ENCODE results near the gene SNED1. TPM values are rescaled to one million over a fixed set of nuclear protein-coding genes. Genes with fewer than 3 reads are reported as not detected.

SNED1 gene
- polyA plus RNA-seq, 2 of the 4 experiments (the other 2 are of a cell fraction), result 0.15 to 0.21 TPM

DNA sequence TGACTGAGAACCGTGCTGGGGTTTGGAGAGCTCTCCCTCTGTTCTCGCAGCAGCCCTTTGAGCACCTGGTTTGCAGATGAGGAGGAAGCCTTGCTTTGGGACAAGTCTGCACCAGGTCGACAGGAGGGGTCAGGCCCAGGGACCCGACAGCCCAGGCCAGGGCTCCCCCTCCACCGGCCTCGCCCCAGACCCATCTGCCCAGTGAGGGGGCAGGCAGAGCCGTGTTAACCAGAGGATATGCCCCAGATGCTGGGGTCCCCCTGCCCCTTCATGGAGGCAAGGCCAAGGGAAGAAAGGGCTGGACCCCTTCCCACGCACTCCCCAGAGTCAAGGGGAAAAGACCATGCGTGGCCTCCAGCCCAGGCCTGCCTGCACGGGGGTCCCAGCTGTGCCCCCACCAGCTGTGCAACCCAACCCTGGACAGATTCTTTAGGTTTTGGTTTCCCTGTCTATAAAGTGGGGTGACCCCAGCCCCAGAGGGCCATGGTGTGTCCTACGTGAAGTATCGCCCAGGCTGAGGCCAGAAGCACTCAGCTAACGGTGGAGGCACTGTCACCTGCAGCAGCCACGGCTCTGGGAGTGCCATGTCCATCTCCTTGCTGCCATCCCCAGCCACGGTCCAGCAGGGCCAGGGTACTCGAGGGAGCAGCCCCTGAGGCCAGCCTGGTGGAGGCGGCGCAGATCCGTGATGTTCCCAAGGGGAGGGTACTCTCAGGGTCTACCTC, 4.8 kb upstream of the SNED1 start:
- Histone ChIP-seq H3K4me3 (no peak overlapping the region), H3K9me3 (no peaks in the 10 kb centered on the region), H3K4me1 (peaks cover 16% of the 10 kb centered on the region), H3K4me2 (no peak overlapping the region), H3K27ac (no peak overlapping the region)
- CTCF ChIA-PET, result interaction anchor here (1.0 to 3.0 kb wide), 3 partner anchors 10 to 142 kb away, joined by 3 to 11 read pairs (median 5); no protein-coding TSS in a partner anchor
- TF ChIP-seq, protein P1, sequence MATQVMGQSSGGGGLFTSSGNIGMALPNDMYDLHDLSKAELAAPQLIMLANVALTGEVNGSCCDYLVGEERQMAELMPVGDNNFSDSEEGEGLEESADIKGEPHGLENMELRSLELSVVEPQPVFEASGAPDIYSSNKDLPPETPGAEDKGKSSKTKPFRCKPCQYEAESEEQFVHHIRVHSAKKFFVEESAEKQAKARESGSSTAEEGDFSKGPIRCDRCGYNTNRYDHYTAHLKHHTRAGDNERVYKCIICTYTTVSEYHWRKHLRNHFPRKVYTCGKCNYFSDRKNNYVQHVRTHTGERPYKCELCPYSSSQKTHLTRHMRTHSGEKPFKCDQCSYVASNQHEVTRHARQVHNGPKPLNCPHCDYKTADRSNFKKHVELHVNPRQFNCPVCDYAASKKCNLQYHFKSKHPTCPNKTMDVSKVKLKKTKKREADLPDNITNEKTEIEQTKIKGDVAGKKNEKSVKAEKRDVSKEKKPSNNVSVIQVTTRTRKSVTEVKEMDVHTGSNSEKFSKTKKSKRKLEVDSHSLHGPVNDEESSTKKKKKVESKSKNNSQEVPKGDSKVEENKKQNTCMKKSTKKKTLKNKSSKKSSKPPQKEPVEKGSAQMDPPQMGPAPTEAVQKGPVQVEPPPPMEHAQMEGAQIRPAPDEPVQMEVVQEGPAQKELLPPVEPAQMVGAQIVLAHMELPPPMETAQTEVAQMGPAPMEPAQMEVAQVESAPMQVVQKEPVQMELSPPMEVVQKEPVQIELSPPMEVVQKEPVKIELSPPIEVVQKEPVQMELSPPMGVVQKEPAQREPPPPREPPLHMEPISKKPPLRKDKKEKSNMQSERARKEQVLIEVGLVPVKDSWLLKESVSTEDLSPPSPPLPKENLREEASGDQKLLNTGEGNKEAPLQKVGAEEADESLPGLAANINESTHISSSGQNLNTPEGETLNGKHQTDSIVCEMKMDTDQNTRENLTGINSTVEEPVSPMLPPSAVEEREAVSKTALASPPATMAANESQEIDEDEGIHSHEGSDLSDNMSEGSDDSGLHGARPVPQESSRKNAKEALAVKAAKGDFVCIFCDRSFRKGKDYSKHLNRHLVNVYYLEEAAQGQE (IDR thresholded peaks at IDR 0.05), result no peak
- TF ChIP-seq MAFK (IDR thresholded peaks at IDR 0.05; ENCODE audit: partially characterized antibody) (no peak), CBX2 (IDR thresholded peaks at IDR 0.05; ENCODE audit: borderline replicate concordance, low read depth) (no peak), JUN (IDR thresholded peaks at IDR 0.05) (no peak), CBX8 (IDR thresholded peaks at IDR 0.05) (no peak), POLR2A (IDR thresholded peaks at IDR 0.05; ENCODE audit: low read length) (no peak), FOSL2 (IDR thresholded peaks at IDR 0.05) (no peak), FOSL2 (CRISPR knock-in tag; IDR thresholded peaks at IDR 0.05) (no peak), HOXA7 (CRISPR knock-in tag; IDR thresholded peaks at IDR 0.05) (no peak), TFCP2L1 (CRISPR knock-in tag; IDR thresholded peaks at IDR 0.05) (no peak), KDM1A (IDR thresholded peaks at IDR 0.05; ENCODE audit: low read depth) (no peak), EHF (CRISPR knock-in tag; IDR thresholded peaks at IDR 0.05) (no peak)
- TF ChIP-seq, protein P2, sequence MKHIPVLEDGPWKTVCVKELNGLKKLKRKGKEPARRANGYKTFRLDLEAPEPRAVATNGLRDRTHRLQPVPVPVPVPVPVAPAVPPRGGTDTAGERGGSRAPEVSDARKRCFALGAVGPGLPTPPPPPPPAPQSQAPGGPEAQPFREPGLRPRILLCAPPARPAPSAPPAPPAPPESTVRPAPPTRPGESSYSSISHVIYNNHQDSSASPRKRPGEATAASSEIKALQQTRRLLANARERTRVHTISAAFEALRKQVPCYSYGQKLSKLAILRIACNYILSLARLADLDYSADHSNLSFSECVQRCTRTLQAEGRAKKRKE (CRISPR knock-in tag; IDR thresholded peaks at IDR 0.05; ENCODE audit: low read depth), result no peak
- TF ChIP-seq, protein P3, sequence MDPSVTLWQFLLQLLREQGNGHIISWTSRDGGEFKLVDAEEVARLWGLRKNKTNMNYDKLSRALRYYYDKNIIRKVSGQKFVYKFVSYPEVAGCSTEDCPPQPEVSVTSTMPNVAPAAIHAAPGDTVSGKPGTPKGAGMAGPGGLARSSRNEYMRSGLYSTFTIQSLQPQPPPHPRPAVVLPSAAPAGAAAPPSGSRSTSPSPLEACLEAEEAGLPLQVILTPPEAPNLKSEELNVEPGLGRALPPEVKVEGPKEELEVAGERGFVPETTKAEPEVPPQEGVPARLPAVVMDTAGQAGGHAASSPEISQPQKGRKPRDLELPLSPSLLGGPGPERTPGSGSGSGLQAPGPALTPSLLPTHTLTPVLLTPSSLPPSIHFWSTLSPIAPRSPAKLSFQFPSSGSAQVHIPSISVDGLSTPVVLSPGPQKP (IDR thresholded peaks at IDR 0.05; ENCODE audit: low read depth, low read length), result no peak
- ATAC-seq, result no peak
- WGBS (ENCODE audit: missing lambda C conversion rate), result 85% methylated on average over 4 of the region's 19 CpGs
- no peak for DNase-seq (ENCODE audit: low read depth in 1 of 2, low spot score in 1 of 2)
- POLR2A ChIA-PET, result no interaction called here
- no peak for FAIRE-seq

DNA sequence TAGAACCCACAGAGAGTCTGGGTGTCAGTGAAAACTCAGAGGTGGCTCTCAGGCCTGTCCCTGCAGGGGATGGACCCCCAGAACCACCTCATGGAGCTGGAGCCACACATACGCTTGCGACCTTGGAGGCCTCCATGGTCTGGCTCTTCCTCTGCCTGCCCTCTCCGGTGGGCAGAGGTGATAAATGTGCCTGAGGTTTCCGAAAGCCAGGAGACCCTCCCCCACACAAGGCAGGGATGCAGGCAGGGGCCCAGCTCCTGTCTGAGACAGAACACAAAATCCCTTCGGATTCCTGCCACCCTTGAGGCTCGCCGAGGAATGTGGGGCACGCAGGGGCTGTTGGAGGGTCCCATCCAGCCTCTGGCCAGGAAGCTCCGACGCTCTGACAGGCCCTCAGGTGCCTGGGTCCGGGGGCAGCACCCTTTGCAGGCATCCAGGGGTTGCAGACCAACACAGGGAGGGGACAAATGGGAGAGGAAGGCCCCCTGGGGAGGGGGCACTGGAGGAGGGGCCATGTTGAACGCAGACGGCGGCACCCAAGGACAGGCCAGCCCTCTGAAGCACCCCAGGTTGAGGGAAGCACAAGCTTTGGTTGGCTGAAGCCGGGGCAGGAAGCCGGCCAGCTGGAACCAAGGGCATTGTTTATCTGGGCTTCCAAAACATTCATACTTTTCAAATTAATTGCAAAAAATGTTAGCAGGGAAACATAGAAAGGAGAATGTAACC, 4.1 kb upstream of the SNED1 start:
- no peak overlapping the region for H3K4me3 ChIP-seq
- H3K4me1 ChIP-seq, result peaks cover 16% of the 10 kb centered on the region
- ChIA-PET POLR2A (no interaction called here), CTCF (interaction anchor here (1.7 to 3.0 kb wide), 2 partner anchors 11 to 80 kb away, joined by 5 to 11 read pairs; no protein-coding TSS in a partner anchor)
- FAIRE-seq (no peak), DNase-seq (ENCODE audit: low read depth in 1 of 2, low spot score in 1 of 2) (no peak), ATAC-seq (no peak)
- no peak overlapping the region for H3K27ac ChIP-seq
- no peaks in the 10 kb centered on the region for H3K9me3 ChIP-seq
- no peak overlapping the region for H3K4me2 ChIP-seq
- peak; percentile 25 for TF ChIP-seq ZFP36 (IDR thresholded peaks at IDR 0.05; ENCODE audit: borderline replicate concordance, partially characterized antibody)
- TF ChIP-seq RARB (CRISPR knock-in tag; IDR thresholded peaks at IDR 0.05), result no peak
- 78% methylated on average over 13 of the region's 16 CpGs for WGBS (ENCODE audit: missing lambda C conversion rate)
